Measurements from ENCODE around the gene SEC61A2.
"Not testable (repeated sequence)": the region's sequence is repeated elsewhere in the genome, so short reads cannot be mapped to it uniquely, and the experiment has no call there.

SEC61A2 gene

GRCh38 chr10:12129222-12130111, at the start of gene SEC61A2:
Gene SEC61A2, plus strand, starts transcription at chr10:12129677. Its CDS starts 111 bp downstream, at chr10:12129788.
- TF ChIP-seq CTCF (IDR thresholded peaks at IDR 0.05; ENCODE audit: low read depth, low read length) = no peak
- peak; percentile 89 to 94 for DNase-seq (ENCODE audit: low read depth in 2 of 2)
- H3K4me3 ChIP-seq (replicated peaks in 1 of 2; ENCODE audit: low read depth in 2 of 2, low read length in 2 of 2) = peak within 1 kb of the TSS; percentile 79 to 94

GRCh38 chr10:12081470-12081869, 48.0 kb upstream of the SEC61A2 start:
- DNase-seq (ENCODE audit: low read depth in 2 of 2) = no peak
- TF ChIP-seq CTCF (IDR thresholded peaks at IDR 0.05; ENCODE audit: low read depth, low read length) = no peak
- H3K4me3 ChIP-seq (replicated peaks in 1 of 2; ENCODE audit: low read depth in 2 of 2, low read length in 2 of 2) = no peak overlapping the region

- peak; percentile 22 to 71 for DNase-seq (ENCODE audit: low read depth in 2 of 2)
- no peak for TF ChIP-seq CTCF (IDR thresholded peaks at IDR 0.05; ENCODE audit: low read depth, low read length)
- H3K4me3 ChIP-seq (replicated peaks in 1 of 2; ENCODE audit: low read depth in 2 of 2, low read length in 2 of 2) = no peak overlapping the region
These were observed 47.5 kb upstream of the SEC61A2 start for GRCh38 chr10:12081879-12082557.

GRCh38 chr10:12088919-12089318, 40.6 kb upstream of the SEC61A2 start:
- H3K4me3 ChIP-seq (replicated peaks in 1 of 2; ENCODE audit: low read depth in 2 of 2, low read length in 2 of 2) = no peak overlapping the region
- no peak for TF ChIP-seq CTCF (IDR thresholded peaks at IDR 0.05; ENCODE audit: low read depth, low read length)
- no peak for DNase-seq (ENCODE audit: low read depth in 2 of 2)

GRCh38 chr10:12091421-12091820, 38.1 kb upstream of the SEC61A2 start:
- no peak overlapping the region for H3K4me3 ChIP-seq (replicated peaks in 1 of 2; ENCODE audit: low read depth in 2 of 2, low read length in 2 of 2)
- DNase-seq (ENCODE audit: low read depth in 2 of 2) = no peak
- no peak for TF ChIP-seq CTCF (IDR thresholded peaks at IDR 0.05; ENCODE audit: low read depth, low read length)

- not testable (repeated sequence) for H3K4me3 ChIP-seq (replicated peaks in 1 of 2; ENCODE audit: low read depth in 2 of 2, low read length in 2 of 2); DNase-seq (ENCODE audit: low read depth in 2 of 2)
These were observed 32.1 kb upstream of the SEC61A2 start for GRCh38 chr10:12097361-12097760.

- DNase-seq (ENCODE audit: low read depth in 2 of 2) = peak in 1 of 2 donors; percentile 19
- no peak for TF ChIP-seq CTCF (IDR thresholded peaks at IDR 0.05; ENCODE audit: low read depth, low read length)
These were observed 31.7 kb upstream of the SEC61A2 start for GRCh38 chr10:12097791-12098190.

More at GRCh38 chr10:12097791-12098190, 31.7 kb upstream of the SEC61A2 start:
- H3K4me3 ChIP-seq (replicated peaks in 1 of 2; ENCODE audit: low read depth in 2 of 2, low read length in 2 of 2) = no peak overlapping the region
